Trophoblast cell (in vitro differentiated cells and primary cell): ENCODE data around the gene MAN1A1.

Experiments
- DNase-seq, 2 donors: peaks; one replicate each; pipeline ENCODE4 v3.0.0-alpha.2; 2016
- H2AFZ ChIP-seq: 2 replicates; pipeline ENCODE4 v1.6.1; 2013; ENCODE audit warnings: low read length, moderate library complexity, mild to moderate bottlenecking; ENCODE audit not compliant: insufficient read depth, poor library complexity
- H2AK5ac ChIP-seq: 2 replicates; pipeline ENCODE4 v1.6.1; 2013; ENCODE audit warnings: mild to moderate bottlenecking, low read length
- H2BK120ac ChIP-seq: 2 replicates; pipeline ENCODE4 v1.6.1; 2013; ENCODE audit warnings: low read length, mild to moderate bottlenecking, moderate library complexity; ENCODE audit not compliant: insufficient read depth, poor library complexity
- H2BK12ac ChIP-seq: 2 replicates; pipeline ENCODE4 v1.6.1; 2013; ENCODE audit warnings: mild to moderate bottlenecking, low read length, moderate library complexity
- H2BK5ac ChIP-seq: 2 replicates; pipeline ENCODE4 v1.6.1; 2013; ENCODE audit warnings: low read length, low read depth, moderate library complexity, mild to moderate bottlenecking; ENCODE audit not compliant: poor library complexity
- H3K14ac ChIP-seq: 2 replicates; pipeline ENCODE4 v1.6.1; 2013; ENCODE audit warnings: mild to moderate bottlenecking, low read length
- H3K18ac ChIP-seq: 2 replicates; pipeline ENCODE4 v1.6.1; 2013; ENCODE audit warnings: mild to moderate bottlenecking, low read length
- H3K23ac ChIP-seq: 2 replicates; pipeline ENCODE4 v1.6.1; 2013; ENCODE audit warnings: low read length
- H3K27ac ChIP-seq: 2 replicates; pipeline ENCODE4 v1.5.1; 2013; ENCODE audit warnings: low read depth, mild to moderate bottlenecking, inconsistent platforms, low read length, moderate library complexity
- H3K27me3 ChIP-seq: 2 replicates; pipeline ENCODE4 v1.6.1; 2013; ENCODE audit warnings: inconsistent platforms, mild to moderate bottlenecking, low read length, moderate library complexity; ENCODE audit not compliant: insufficient read depth
- H3K36me3 ChIP-seq, 2 experiments: 1 replicate in 1 of 2; 2 replicates in 1 of 2; pipeline ENCODE4 v1.6.1; 2013; ENCODE audit warnings: low read length in 2 of 2, mild to moderate bottlenecking in 2 of 2, moderate library complexity in 1 of 2; ENCODE audit not compliant: insufficient read depth in 2 of 2, control insufficient read depth in 1 of 2
- H3K4ac ChIP-seq: 2 replicates; pipeline ENCODE4 v1.6.1; 2013; ENCODE audit warnings: low read depth, mild to moderate bottlenecking, low read length, moderate library complexity
- H3K4me1 ChIP-seq, 2 experiments: 1 replicate in 1 of 2; 2 replicates in 1 of 2; pipeline ENCODE4 v1.6.1; 2013; ENCODE audit warnings: low read length in 2 of 2, mild to moderate bottlenecking in 2 of 2, moderate library complexity in 1 of 2; ENCODE audit not compliant: insufficient read depth in 2 of 2, control insufficient read depth in 1 of 2
- H3K4me2 ChIP-seq: 2 replicates; pipeline ENCODE4 v1.6.1; 2013; ENCODE audit warnings: inconsistent platforms, mild to moderate bottlenecking, low read length, moderate library complexity
- H3K4me3 ChIP-seq: 2 replicates; pipeline ENCODE4 v1.5.1; 2013; ENCODE audit warnings: mild to moderate bottlenecking, low read depth, low read length, inconsistent platforms
- H3K79me1 ChIP-seq: one replicate; pipeline ENCODE4 v1.6.1; 2013; ENCODE audit warnings: low read length
- H3K79me2 ChIP-seq: 2 replicates; pipeline ENCODE4 v1.6.1; 2013; ENCODE audit warnings: low read length, mild to moderate bottlenecking; ENCODE audit not compliant: control insufficient read depth, insufficient read depth, poor library complexity
- H3K9ac ChIP-seq: 2 replicates; pipeline ENCODE4 v1.6.1; 2013; ENCODE audit warnings: mild to moderate bottlenecking, low read length
- H3K9me3 ChIP-seq: 2 replicates; pipeline ENCODE4 v1.6.1; 2013; ENCODE audit warnings: low read depth, mild to moderate bottlenecking, control low read depth, inconsistent platforms, low read length; ENCODE audit not compliant: insufficient read depth
- H4K12ac ChIP-seq: 2 replicates; pipeline ENCODE4 v1.6.1; 2013; ENCODE audit warnings: low read depth, mild to moderate bottlenecking, low read length, moderate library complexity
- H4K8ac ChIP-seq: 2 replicates; pipeline ENCODE4 v1.6.1; 2013; ENCODE audit warnings: low read depth, mild to moderate bottlenecking, low read length, moderate library complexity
- H4K91ac ChIP-seq: one replicate; pipeline ENCODE4 v1.6.1; 2013; ENCODE audit warnings: low read depth, mild to moderate bottlenecking, low read length, moderate library complexity
- WGBS: extraction: QIAGEN DNeasy Blood & Tissue Kit; methylation state at CpG from one replicate; pipeline ENCODE4 v1.1.7; 2013; ENCODE audit warnings: missing lambda C conversion rate; ENCODE audit not compliant: insufficient read length, insufficient coverage; ENCODE audit errors: extremely low coverage; 5-methylcytosine and 5-hydroxymethylcytosine counted together

Gene MAN1A1

DNA sequence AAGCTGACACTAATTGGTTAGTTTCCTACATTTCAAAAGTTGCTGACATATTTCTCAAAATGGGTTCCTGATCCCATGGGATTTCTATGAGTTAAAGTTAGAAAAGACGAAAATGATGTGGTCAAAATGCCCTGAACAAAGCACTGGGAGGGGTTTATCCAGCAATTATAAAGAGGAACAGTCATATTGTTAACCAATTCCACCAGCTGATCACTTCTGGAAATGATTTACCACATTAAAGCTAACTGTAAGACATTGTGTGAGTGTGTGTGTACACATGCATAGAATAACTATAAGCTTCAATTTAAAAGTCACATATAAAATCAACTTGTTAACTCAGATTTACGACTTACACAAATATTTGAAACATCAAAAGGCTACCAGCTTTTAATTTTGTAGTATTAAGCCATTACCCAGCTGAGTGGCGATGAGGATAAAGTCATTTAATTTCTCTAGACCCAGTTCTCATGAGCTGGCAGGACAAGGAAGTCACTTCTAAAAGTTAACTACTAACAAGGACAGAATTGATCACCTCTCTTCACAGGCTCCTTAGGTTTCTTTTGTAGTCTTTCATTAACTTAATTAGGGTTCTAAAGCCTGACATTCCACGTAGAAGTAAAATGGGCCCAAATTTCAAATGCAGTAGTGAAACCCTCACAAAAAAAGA, 40.4 kb downstream of the MAN1A1 start:
- no peaks in the 10 kb centered on the region for H3K36me3 ChIP-seq
- H2AK5ac ChIP-seq = no peak overlapping the region
- no peak overlapping the region for H3K4me3 ChIP-seq
- H3K27ac ChIP-seq = no peak overlapping the region
- no peak overlapping the region for H4K12ac ChIP-seq
- no peak overlapping the region for H3K4ac ChIP-seq
- H4K8ac ChIP-seq = no peak overlapping the region
- H3K79me2 ChIP-seq = no peaks in the 10 kb centered on the region
- no peak overlapping the region for H3K18ac ChIP-seq
- no CpG with 5 or more reads among the region's 4 CpGs for WGBS
- DNase-seq = peak in 1 of 2 donors; percentile 7
- no peak overlapping the region for H3K9ac ChIP-seq
- H3K4me1 ChIP-seq = no peaks in the 10 kb centered on the region
- no peak overlapping the region for H3K23ac ChIP-seq
- H3K9me3 ChIP-seq = no peaks in the 10 kb centered on the region
- no peak overlapping the region for H2BK120ac ChIP-seq
- no peak overlapping the region for H4K91ac ChIP-seq
- no peak overlapping the region for H3K14ac ChIP-seq
- no peak overlapping the region for H2BK5ac ChIP-seq
- no peak overlapping the region for H2BK12ac ChIP-seq
- no peaks in the 10 kb centered on the region for H3K79me1 ChIP-seq
- no peak overlapping the region for H2AFZ ChIP-seq
- H3K4me2 ChIP-seq = no peak overlapping the region
- no peaks in the 10 kb centered on the region for H3K27me3 ChIP-seq

DNA sequence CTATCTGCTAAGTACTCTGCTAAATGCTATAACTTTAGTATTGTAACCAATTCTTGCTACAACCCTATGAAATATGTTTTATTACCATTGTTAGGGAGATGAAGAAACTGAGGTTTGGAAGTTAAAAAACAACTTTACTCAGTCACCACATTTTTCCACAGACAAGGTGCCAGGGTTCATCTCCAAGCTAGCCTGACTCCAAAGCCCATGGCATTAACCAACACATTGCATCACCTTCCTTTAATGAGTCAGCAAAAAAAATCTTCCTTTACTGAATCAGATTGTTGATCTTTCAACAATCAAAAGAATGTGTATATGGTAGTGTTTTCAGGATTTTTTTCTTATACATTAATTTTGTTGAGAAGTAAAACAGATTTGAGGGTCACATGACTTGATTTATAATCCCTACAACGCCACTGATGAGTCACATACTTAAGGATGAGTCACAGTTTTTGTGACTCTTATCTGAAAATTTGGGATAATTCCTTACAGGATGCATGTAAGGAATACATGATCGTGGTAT, 41.5 kb downstream of the MAN1A1 start:
- Histone ChIP-seq H3K79me2 (no peaks in the 10 kb centered on the region), H2BK120ac (no peak overlapping the region), H3K79me1 (no peaks in the 10 kb centered on the region), H2AFZ (no peak overlapping the region), H3K4ac (no peak overlapping the region), H3K14ac (no peak overlapping the region), H3K4me3 (no peak overlapping the region), H4K91ac (no peak overlapping the region), H4K8ac (no peak overlapping the region), H3K36me3 (no peaks in the 10 kb centered on the region), H3K4me1 (no peaks in the 10 kb centered on the region), H3K18ac (no peak overlapping the region), H2BK12ac (no peak overlapping the region), H3K9ac (no peak overlapping the region), H2BK5ac (no peak overlapping the region), H3K27me3 (no peaks in the 10 kb centered on the region), H4K12ac (no peak overlapping the region), H3K27ac (no peak overlapping the region), H2AK5ac (no peak overlapping the region), H3K9me3 (no peaks in the 10 kb centered on the region), H3K23ac (no peak overlapping the region), H3K4me2 (no peak overlapping the region)
- peak in 1 of 2 donors; percentile 47 for DNase-seq
- whole genome bisulfite sequencing = no CpG with 5 or more reads among the region's 2 CpGs

DNA sequence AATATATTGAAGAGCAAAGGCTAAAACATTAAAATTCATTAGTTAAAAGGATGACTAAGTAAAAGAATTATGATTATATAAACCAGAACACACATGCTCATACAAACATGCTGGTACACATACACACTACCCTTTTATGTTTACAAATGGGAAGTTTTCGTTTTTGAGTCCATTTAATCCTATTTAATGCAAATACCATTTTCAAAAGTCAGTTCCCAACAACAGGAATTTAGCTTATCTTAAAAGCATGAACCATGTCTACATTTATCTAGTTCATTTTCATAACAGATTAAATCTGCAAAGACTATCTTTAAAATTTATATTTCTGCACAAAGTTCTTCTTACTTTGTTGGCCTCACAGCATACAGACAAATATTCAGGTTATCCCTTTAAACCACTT, 42.5 kb downstream of the MAN1A1 start:
- Histone ChIP-seq H3K4me2 (no peak overlapping the region), H3K36me3 (no peaks in the 10 kb centered on the region), H3K18ac (no peak overlapping the region), H3K27ac (no peak overlapping the region), H4K12ac (no peak overlapping the region), H3K4me3 (no peak overlapping the region), H4K91ac (no peak overlapping the region), H3K4ac (no peak overlapping the region), H2AK5ac (no peak overlapping the region), H2AFZ (no peak overlapping the region), H3K4me1 (peaks cover 0 to 1% of the 10 kb centered on the region in 2 experiments), H3K79me2 (no peaks in the 10 kb centered on the region), H2BK12ac (no peak overlapping the region), H2BK5ac (no peak overlapping the region), H3K79me1 (no peaks in the 10 kb centered on the region), H4K8ac (no peak overlapping the region), H3K9me3 (no peaks in the 10 kb centered on the region), H3K27me3 (no peaks in the 10 kb centered on the region), H3K23ac (no peak overlapping the region), H3K14ac (no peak overlapping the region), H2BK120ac (no peak overlapping the region), H3K9ac (no peak overlapping the region)
- DNase-seq = peak in 1 of 2 donors; percentile 75
- WGBS = no CpG with 5 or more reads among the region's 1 CpG

DNA sequence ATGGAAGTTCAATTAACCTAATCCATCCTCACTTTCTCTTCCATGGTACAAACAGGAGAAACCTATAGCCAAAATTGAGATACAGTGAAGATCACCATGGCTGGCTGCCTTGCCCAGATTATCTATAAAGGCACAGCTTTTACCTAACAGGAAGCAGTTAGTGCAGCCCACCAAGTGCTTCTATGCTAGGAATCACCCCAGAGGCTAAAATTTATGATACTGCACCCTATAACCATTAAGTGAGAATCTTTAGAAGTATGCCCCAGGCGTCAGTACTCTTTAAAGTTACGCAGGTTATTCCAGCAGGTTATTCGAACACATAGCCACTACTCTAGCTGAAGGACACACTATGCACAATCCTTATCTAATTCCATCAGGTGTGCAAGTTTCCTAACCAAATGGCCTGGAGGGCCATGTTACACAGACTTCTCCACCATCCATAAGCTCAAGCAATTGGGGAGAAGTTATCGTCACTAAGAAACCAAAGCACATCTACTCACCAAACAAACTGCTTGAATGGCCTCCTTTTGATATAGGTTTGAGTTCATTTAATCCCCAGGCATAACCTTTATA, 43.1 kb downstream of the MAN1A1 start:
- no peak overlapping the region for H2BK120ac ChIP-seq
- H2BK5ac ChIP-seq = no peak overlapping the region
- H3K79me2 ChIP-seq = no peaks in the 10 kb centered on the region
- peak; percentile 82 to 95 for DNase-seq
- no peak overlapping the region for H4K8ac ChIP-seq
- H3K4me1 ChIP-seq = peaks cover 0 to 1% of the 10 kb centered on the region in 2 experiments
- H3K36me3 ChIP-seq = no peaks in the 10 kb centered on the region
- H3K27me3 ChIP-seq = no peaks in the 10 kb centered on the region
- no peak overlapping the region for H4K12ac ChIP-seq
- H3K23ac ChIP-seq = no peak overlapping the region
- no peak overlapping the region for H3K4me3 ChIP-seq
- H3K14ac ChIP-seq = no peak overlapping the region
- H3K27ac ChIP-seq = no peak overlapping the region
- no peak overlapping the region for H2AFZ ChIP-seq
- no peaks in the 10 kb centered on the region for H3K79me1 ChIP-seq
- H3K4me2 ChIP-seq = no peak overlapping the region
- no peak overlapping the region for H3K18ac ChIP-seq
- H3K9me3 ChIP-seq = no peaks in the 10 kb centered on the region
- H2AK5ac ChIP-seq = no peak overlapping the region
- no peak overlapping the region for H2BK12ac ChIP-seq
- H3K9ac ChIP-seq = no peak overlapping the region
- H4K91ac ChIP-seq = no peak overlapping the region
- WGBS = no CpG with 5 or more reads among the region's 4 CpGs
- H3K4ac ChIP-seq = no peak overlapping the region
